ENCODE measurements around the gene GTF2A1.
"Not testable (repeated sequence)": the region's sequence is repeated elsewhere in the genome, so short reads cannot be mapped to it uniquely, and the experiment has no call there.

Gene GTF2A1

GRCh38 chr14:81224222-81224621 is 3.5 kb upstream of the GTF2A1 start:
- no peak for DNase-seq

- DNase-seq, result not testable (repeated sequence)
Observed at GRCh38 chr14:81223788-81224187, 3.0 kb upstream of the GTF2A1 start.

- DNase-seq, result no peak
Observed at GRCh38 chr14:81222691-81223090, 1.9 kb upstream of the GTF2A1 start.

- DNase-seq, result no peak
Observed at GRCh38 chr14:81222126-81222525, 1.4 kb upstream of the GTF2A1 start.

GRCh38 chr14:81221579-81222102 is 882 bp upstream of the GTF2A1 start:
- DNase-seq, result no peak

GRCh38 chr14:81220580-81220829 is 254 bp downstream of the GTF2A1 start:
- no peak for DNase-seq

- DNase-seq, result peak; percentile 5
Observed at GRCh38 chr14:81219759-81220579, 790 bp downstream of the GTF2A1 start.

- DNase-seq, result peak; percentile 96
Observed at GRCh38 chr14:81219210-81219758, 1.5 kb downstream of the GTF2A1 start.

GRCh38 chr14:81211844-81212243 is 8.9 kb downstream of the GTF2A1 start:
- no peak for DNase-seq

GRCh38 chr14:81209167-81209836 is 11.5 kb downstream of the GTF2A1 start:
- DNase-seq, result no peak

- DNase-seq, result no peak
Observed at GRCh38 chr14:81208489-81208888, 12.3 kb downstream of the GTF2A1 start.

- DNase-seq, result no peak
Observed at GRCh38 chr14:81206115-81206514, 14.6 kb downstream of the GTF2A1 start.

GRCh38 chr14:81205639-81206038 is 15.1 kb downstream of the GTF2A1 start:
- DNase-seq, result no peak

GRCh38 chr14:81200054-81200453 is 20.7 kb downstream of the GTF2A1 start:
- DNase-seq, result no peak

GRCh38 chr14:81199084-81199483 is 21.7 kb downstream of the GTF2A1 start:
- no peak for DNase-seq

GRCh38 chr14:81198651-81199050 is 22.1 kb downstream of the GTF2A1 start:
- DNase-seq, result no peak

- no peak for DNase-seq
Observed at GRCh38 chr14:81193924-81194633, 26.7 kb downstream of the GTF2A1 start.

GRCh38 chr14:81192594-81192993 is 28.2 kb downstream of the GTF2A1 start:
- no peak for DNase-seq

- no peak for DNase-seq
Observed at GRCh38 chr14:81187832-81188522, 32.8 kb downstream of the GTF2A1 start.

- DNase-seq, result no peak
Observed at GRCh38 chr14:81179631-81180030, 41.1 kb downstream of the GTF2A1 start.

- no peak for DNase-seq
Observed at GRCh38 chr14:81178063-81178462, 42.7 kb downstream of the GTF2A1 start.

- DNase-seq, result no peak
Observed at GRCh38 chr14:81177225-81177624, 43.5 kb downstream of the GTF2A1 start.

GRCh38 chr14:81176241-81176640 is 44.5 kb downstream of the GTF2A1 start:
- no peak for DNase-seq
